H1 (cell line): ENCODE data around the gene ZC3H18. TPM values are rescaled to one million over a fixed set of nuclear protein-coding genes. Genes with fewer than 3 reads are reported as not detected.

Source experiments
- CBX8 ChIP-seq: fragments of 300-800, 300-1000 bp; sonication (generic); IDR thresholded peaks from 2 replicates; pipeline ENCODE4 v1.7.1; 2016; ENCODE audit warnings: low read depth, low read length, borderline replicate concordance
- KDM4A ChIP-seq: IDR thresholded peaks from one replicate; pipeline ENCODE4 v1.7.1; 2012; ENCODE audit warnings: low read depth, mild to moderate bottlenecking, moderate library complexity, low read length, inconsistent platforms; ENCODE audit not compliant: severe bottlenecking
- PHF8 ChIP-seq: fragments of 200-600 bp; sonication (generic); conservative IDR thresholded peaks from 2 replicates; pipeline ENCODE4 v1.7.1; 2012; ENCODE audit warnings: low read depth, mild to moderate bottlenecking, inconsistent platforms, low read length, moderate library complexity
- POU5F1 ChIP-seq: IDR thresholded peaks from 2 replicates; pipeline ENCODE4 v1.6.1; 2011; ENCODE audit warnings: low read depth, mild to moderate bottlenecking, low read length, moderate library complexity
- RNF2 ChIP-seq: fragments of 200-900, 300-1000 bp; sonication (generic); IDR thresholded peaks from 2 replicates; pipeline ENCODE4 v1.7.1; 2016; ENCODE audit warnings: borderline replicate concordance, low read depth, mild to moderate bottlenecking, antibody characterized with exemption, low read length; ENCODE audit not compliant: poor library complexity, severe bottlenecking; ENCODE audit errors: missing control alignments
- USF2 ChIP-seq: IDR thresholded peaks from 2 replicates; pipeline ENCODE4 v1.6.1; 2011; ENCODE audit warnings: low read length, improper control_type of control experiment
- ZNF274 ChIP-seq: IDR thresholded peaks from 2 replicates; pipeline ENCODE4 v1.7.0; 2012; ENCODE audit warnings: low read length, borderline replicate concordance; ENCODE audit errors: extremely low read depth
- polyA plus RNA-seq, 7 experiments: library from polyadenylated mRNA; depleted of rRNA in 3 of 7; stranded (reverse) in 5 of 7; unstranded in 2 of 7; fragments of >200 nt in 5 of 7; fragments of 200-250 nt in 2 of 7; gene quantifications; 1 replicate in 5 of 7; 2 replicates in 1 of 7; 4 replicates in 1 of 7; pipeline versions ENCODE4 v1.2.1 to v1.2.3, GENCODE V29; 2011 to 2013; ENCODE audit warnings: missing spikeins in 2 of 7, mixed read lengths in 2 of 7
- total RNA-seq: library from RNA; stranded (reverse); fragmentation: NEBNext Ultra II Directional; extraction: Animal tissue kit (Norgen Biotek cat#: 25700); gene quantifications from 2 replicates; pipeline ENCODE4 v1.2.1, GENCODE V29; 2021

The ZC3H18 gene
- total and polyA plus RNA-seq, 2 of the 8 experiments (the other 6 are each of a cell fraction or from before 2014, with no cell fraction given): 12.1 to 73.2 TPM

DNA sequence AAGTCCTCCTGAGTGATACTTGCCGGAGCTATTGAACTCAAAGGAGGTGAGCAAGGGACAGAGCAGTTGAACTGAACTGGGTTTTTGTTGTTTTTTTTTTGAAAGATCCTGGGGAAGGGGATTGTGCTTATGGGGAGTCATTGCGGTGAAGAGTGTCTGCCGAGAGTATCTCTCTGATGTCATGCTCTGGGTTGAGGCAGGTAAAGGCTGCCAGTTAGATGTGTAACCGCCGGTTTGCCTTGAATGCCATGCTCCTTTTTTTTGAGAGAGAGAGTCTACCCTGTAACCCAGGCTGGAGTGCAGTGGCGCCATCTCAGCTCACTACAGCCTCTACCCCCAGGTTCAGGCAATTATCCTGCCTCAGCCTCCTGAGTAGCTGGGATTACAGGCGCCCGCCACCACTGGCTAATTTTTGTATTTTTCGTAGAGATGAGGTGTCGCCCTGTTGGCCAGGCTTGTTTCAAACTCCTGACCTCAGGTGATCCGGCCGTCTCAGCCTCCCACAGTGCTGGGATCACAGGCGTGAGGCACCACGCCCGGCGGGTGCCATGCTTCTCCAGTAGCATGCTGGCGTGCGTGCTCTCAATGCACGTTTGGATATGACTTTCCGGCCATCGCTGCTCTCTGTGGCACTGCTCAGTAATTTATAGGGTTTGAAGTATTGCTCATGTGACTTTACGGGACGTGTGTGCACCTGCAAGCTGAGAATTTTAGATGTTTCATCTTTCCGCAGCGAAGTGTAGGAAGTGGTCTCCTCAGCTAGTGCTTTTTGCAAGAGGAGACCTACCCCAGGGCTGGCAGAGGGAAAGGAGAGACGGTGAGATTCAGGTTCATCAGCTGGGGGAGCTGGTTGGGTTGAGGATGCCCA lies 8.5 kb downstream of the ZC3H18 start (continued):
- TF ChIP-seq USF2 (no peak), CBX8 (no peak), POU5F1 (no peak), PHF8 (no peak), RNF2 (no peak), ZNF274 (no peak), KDM4A (no peak)
